HG02642 (cell line): ENCODE results near the gene IL17REL.
A peak's percentile ranks its signal among the peaks of the same experiment; 100 is the strongest.

Experiments used
- ATAC-seq: cut with Tn5 transposase; IDR thresholded peaks from one replicate; pipeline ENCODE4 v1.9.1; 2021; ENCODE audit warnings: mild to moderate bottlenecking; ENCODE audit not compliant: unreplicated experiment, poor library complexity

IL17REL gene

GRCh38 chr22:49960159-49961004 lies 52.2 kb downstream of the IL17REL start, which contains the start of gene PIM3:
Gene PIM3 (plus strand): TSS chr22:49960772. CDS start chr22:49960948, 176 bp downstream.
- peak; percentile 64 for ATAC-seq

DNA sequence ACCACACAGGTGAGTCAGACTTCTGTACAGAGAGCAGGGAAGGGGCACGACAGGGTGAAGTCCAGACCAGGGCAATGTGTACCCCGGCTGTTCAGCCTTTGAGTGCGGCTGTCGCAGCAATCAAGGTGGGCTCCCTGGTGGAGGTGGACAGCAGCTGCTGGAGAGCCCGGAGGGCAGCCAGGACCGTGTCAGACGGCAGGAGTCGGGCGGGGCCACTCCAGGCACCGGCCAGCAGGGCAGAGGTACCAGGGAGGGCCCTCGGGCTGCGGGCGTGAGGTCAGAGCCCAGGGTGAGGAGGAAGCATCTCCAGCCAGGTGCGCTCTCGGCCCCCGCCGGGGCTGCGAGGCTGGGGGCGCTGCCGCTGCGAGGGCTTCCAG lies 52.8 kb downstream of the IL17REL start:
- peak; percentile 6 for ATAC-seq

DNA sequence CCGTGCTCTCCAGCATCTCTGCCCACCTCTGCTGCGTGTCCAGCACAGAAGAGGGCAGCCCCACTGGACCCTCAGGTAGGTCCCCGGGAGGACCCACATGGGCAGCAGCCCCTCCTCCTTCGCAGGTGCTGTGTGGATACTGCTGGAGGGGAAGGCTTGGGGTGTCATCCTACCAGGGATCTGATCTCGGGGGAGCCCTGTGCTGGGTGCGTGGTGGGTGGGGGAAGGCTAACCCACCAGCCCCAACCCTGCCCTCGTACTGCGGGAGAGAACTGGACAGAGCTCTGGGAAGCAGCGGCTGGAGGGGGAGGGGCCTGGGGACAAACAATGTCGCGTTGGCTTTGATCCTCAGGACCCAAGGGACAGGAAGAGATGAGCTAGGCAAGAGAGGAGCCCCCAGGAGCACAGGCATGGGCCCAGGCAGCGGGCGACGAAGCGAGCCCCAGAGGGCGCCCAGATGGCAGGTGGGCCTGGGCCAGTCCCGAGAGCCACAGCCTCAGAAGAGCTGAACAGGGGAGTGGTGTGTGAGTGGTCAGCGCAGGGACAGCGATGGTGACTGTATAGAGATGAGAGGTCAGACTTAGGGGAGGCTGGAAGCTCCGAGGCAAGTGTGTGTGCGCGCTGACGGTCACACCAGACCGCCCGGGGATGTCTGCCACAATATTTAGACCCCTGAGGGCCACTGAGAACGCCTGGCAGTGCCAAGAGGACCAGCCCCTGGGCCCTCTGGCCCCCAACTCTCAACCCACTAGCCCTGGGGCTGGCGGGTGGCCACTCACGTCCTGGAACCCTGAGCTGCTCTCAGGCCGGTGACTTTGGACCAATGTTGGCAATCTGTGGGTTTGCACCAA lies 53.4 kb downstream of the IL17REL start:
- no peak for ATAC-seq

GRCh38 chr22:49958366-49958921 lies 54.1 kb downstream of the IL17REL start:
- no peak for ATAC-seq

DNA sequence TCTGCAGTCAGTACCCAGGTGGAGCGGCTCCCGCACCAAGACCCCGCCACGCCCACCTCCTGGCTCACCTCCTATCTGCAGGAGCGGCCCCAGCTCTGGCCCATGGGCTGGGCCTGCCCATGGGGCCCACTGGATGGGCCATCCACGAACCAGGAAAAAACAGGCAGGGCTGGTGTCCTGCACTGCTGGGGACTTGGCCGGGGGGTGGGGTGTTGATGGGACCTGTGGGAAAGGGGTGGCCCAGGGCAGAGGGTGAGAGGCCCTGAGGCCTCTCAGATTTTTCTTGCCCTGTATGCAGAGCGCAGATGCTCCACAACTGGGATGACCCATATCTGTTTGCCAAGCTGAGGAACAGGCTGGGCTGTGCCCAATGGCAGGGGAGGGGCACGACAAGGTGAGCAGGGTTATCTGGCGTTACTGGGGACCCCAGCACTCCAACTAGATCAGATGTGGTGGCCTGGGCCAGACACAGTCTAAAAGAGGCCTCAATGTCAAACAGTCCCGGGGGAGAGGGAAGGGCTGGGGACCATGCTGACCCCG lies 54.7 kb downstream of the IL17REL start:
- ATAC-seq: no peak

DNA sequence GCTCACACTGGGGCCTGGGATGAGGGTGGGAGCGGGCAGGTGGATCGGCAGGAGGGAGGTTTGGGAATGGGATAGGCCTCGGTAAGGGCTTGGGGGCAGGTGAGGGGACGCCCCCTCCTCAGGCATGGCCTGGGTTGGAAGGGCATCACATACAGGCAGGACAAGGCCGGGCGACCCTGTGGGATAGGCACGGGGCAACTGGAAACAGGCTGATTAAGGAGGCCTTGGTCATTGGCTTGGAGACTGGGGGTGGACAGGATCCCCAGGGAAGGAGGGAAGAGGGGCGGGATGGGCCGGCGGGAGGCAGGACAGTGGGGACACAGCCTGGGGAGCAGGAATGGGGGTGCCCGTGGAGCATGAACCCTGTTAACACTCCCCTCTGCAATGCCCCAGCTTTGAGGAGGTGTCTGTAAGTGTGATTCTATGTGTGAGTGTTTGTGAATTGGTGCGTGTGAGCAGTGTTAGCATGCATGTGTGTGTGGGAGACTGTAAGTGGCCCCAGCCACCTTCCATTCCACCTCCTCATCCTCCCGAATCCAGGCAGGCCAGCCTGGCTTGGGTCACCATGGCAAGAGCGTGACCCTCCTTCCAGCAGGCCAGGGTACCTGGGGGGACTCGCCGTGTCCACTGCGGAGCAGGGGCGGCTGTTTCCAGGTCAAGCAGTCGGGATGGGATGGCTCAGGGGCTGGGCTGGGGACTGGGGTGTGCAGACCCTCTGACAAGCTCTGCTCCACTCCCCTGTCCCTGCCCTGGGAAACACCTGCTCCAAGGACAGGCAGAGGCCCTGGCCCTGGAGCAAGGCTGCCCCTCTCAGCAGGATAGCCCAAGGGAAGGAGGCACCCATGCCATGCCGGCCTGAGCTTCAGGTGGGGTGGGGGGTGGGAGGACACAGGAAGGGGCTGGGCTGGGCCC lies 55.4 kb downstream of the IL17REL start:
- no peak for ATAC-seq

GRCh38 chr22:49956418-49956770 lies 56.2 kb downstream of the IL17REL start:
- no peak for ATAC-seq

GRCh38 chr22:49955581-49956417 lies 56.8 kb downstream of the IL17REL start:
- no peak for ATAC-seq

DNA sequence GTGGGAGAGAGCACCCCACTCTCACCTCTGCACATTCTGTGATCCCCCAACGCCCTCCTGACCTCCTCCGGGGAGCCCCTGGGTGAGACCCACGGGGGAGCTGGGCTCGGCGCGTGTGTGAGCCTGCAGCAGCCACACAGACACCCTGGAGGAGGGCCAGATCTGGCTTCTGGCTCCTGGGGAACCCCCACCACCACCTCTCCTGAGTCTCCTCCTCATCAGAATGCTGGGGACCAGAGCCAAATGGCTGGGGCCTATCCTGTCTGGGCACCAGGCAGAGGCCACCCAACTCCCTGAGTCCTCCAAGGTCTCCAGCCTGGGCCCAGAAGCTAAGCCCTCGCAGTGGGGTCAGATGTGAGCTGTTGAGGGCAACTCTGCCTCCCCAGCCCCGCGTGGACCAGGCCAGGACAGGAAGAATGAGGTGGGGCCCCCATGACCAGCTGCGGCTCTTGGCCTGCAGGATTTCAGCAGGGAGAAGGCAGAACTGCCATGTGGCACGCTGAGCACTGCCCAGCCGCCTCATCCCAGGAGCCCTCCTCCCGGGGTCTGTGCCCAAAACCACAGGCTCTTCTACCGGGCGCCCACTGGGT lies 57.5 kb downstream of the IL17REL start:
- ATAC-seq: no peak

DNA sequence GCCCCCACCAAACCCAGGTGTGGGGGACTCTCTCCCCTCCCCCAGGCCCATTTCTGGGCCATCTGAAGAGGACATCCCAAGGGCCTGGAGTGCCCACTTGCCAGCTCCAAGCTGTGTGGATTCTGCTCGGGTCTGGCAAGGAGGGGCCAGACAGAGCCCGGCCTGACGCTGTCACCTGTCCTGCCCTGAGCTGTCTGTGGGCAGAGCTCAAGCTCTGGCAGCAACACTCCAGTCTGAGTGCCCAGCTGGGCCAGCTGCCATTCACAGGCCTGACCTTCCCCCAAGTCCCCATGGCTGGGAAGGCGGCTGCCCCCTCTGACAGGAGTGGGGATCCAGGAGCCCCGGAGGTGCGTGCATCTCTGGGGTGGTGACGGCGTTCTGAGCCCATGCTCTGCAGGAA lies 58.2 kb downstream of the IL17REL start:
- no peak for ATAC-seq

GRCh38 chr22:49953680-49954344 lies 58.8 kb downstream of the IL17REL start:
- no peak for ATAC-seq

GRCh38 chr22:49953027-49953679 lies 59.4 kb downstream of the IL17REL start:
- no peak for ATAC-seq

GRCh38 chr22:49951986-49952896 lies 60.3 kb downstream of the IL17REL start:
- no peak for ATAC-seq

GRCh38 chr22:49951678-49951985 lies 60.9 kb downstream of the IL17REL start:
- no peak for ATAC-seq

GRCh38 chr22:49951000-49951677 lies 61.4 kb downstream of the IL17REL start:
- no peak for ATAC-seq

DNA sequence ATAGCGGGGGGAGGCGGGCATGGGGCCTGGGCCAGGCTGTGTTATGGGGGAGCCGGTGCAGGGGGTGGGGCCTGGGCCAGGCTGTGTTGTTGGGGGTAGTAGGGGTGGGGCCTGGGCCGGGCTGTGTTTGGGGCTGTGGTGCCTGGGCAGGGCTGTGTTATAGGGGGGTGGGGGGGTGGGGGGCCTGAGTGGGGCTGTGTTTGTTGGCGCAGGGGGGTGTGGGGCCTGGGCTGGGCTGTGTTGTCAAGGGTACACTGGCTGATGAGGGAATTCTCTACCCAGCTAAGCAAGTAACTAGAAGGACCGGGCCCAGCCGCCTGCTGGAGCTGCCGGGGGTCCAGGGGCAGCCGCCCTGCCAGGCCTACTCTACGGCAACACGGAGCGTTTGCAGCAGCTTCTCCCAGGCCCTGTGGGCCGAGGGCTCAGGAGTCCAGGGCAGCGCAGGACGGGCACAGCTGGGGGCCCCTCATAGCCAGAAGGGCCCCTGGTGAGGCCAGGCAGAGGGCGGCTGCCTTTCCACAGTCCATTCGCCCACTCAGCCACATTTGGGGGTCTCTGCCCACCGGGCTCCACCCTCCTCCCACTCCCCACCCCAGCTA lies 62.1 kb downstream of the IL17REL start:
- no peak for ATAC-seq
